Measurements from ENCODE around the gene DYDC1.
"Not testable (repeated sequence)": the region's sequence is repeated elsewhere in the genome, so short reads cannot be mapped to it uniquely, and the experiment has no call there.

Gene DYDC1

GRCh38 chr10:80315391-80315790 is 41.2 kb downstream of the DYDC1 start:
- Histone ChIP-seq H3K9me3 (ENCODE audit: control insufficient read depth in 1 of 2, low read length in 2 of 2) (no peaks in the 10 kb centered on the region), H3K36me3 (ENCODE audit: control insufficient read depth in 1 of 2, insufficient read depth in 2 of 2, low read length in 2 of 2) (no peaks in the 10 kb centered on the region), H3K27ac (ENCODE audit: low read length) (no peak overlapping the region), H3K4me3 (ENCODE audit: low read depth in 1 of 2, low read length in 2 of 2) (no peak overlapping the region), H3K4me1 (ENCODE audit: control insufficient read depth in 1 of 2, insufficient read depth in 2 of 2, low read length in 2 of 2) (no peaks in the 10 kb centered on the region), H3K27me3 (ENCODE audit: low read depth, low read length) (no peaks in the 10 kb centered on the region)

GRCh38 chr10:80313523-80313922 is 43.0 kb downstream of the DYDC1 start:
- Histone ChIP-seq H3K9me3 (ENCODE audit: control insufficient read depth in 1 of 2, low read length in 2 of 2) (no peaks in the 10 kb centered on the region), H3K4me1 (ENCODE audit: control insufficient read depth in 1 of 2, insufficient read depth in 2 of 2, low read length in 2 of 2) (no peaks in the 10 kb centered on the region), H3K4me3 (ENCODE audit: low read depth in 1 of 2, low read length in 2 of 2) (no peak overlapping the region), H3K36me3 (ENCODE audit: control insufficient read depth in 1 of 2, insufficient read depth in 2 of 2, low read length in 2 of 2) (no peaks in the 10 kb centered on the region), H3K27me3 (ENCODE audit: low read depth, low read length) (no peaks in the 10 kb centered on the region), H3K27ac (ENCODE audit: low read length) (no peak overlapping the region)

- H3K27ac ChIP-seq (ENCODE audit: low read length); H3K9me3 ChIP-seq (ENCODE audit: control insufficient read depth in 1 of 2, low read length in 2 of 2); H3K4me3 ChIP-seq (ENCODE audit: low read depth in 1 of 2, low read length in 2 of 2); H3K36me3 ChIP-seq (ENCODE audit: control insufficient read depth in 1 of 2, insufficient read depth in 2 of 2, low read length in 2 of 2); H3K27me3 ChIP-seq (ENCODE audit: low read depth, low read length); H3K4me1 ChIP-seq (ENCODE audit: control insufficient read depth in 1 of 2, insufficient read depth in 2 of 2, low read length in 2 of 2): not testable (repeated sequence)
These were observed 50.6 kb downstream of the DYDC1 start for GRCh38 chr10:80305989-80306388.

GRCh38 chr10:80296942-80297341 is 59.6 kb downstream of the DYDC1 start:
- Histone ChIP-seq H3K36me3 (ENCODE audit: control insufficient read depth in 1 of 2, insufficient read depth in 2 of 2, low read length in 2 of 2) (no peaks in the 10 kb centered on the region), H3K4me1 (ENCODE audit: control insufficient read depth in 1 of 2, insufficient read depth in 2 of 2, low read length in 2 of 2) (no peaks in the 10 kb centered on the region), H3K4me3 (ENCODE audit: low read depth in 1 of 2, low read length in 2 of 2) (no peak overlapping the region), H3K9me3 (ENCODE audit: control insufficient read depth in 1 of 2, low read length in 2 of 2) (peaks cover 0 to 19% of the 10 kb centered on the region in 2 donors), H3K27ac (ENCODE audit: low read length) (no peak overlapping the region), H3K27me3 (ENCODE audit: low read depth, low read length) (no peaks in the 10 kb centered on the region)

- H3K27me3 ChIP-seq (ENCODE audit: low read depth, low read length), result no peaks in the 10 kb centered on the region
- H3K27ac ChIP-seq (ENCODE audit: low read length), result no peak overlapping the region
- no peaks in the 10 kb centered on the region for H3K36me3 ChIP-seq (ENCODE audit: control insufficient read depth in 1 of 2, insufficient read depth in 2 of 2, low read length in 2 of 2)
- H3K4me1 ChIP-seq (ENCODE audit: control insufficient read depth in 1 of 2, insufficient read depth in 2 of 2, low read length in 2 of 2), result no peaks in the 10 kb centered on the region
- no peak overlapping the region for H3K4me3 ChIP-seq (ENCODE audit: low read depth in 1 of 2, low read length in 2 of 2)
- peaks cover 0 to 10% of the 10 kb centered on the region in 2 donors for H3K9me3 ChIP-seq (ENCODE audit: control insufficient read depth in 1 of 2, low read length in 2 of 2)
These were observed 63.8 kb downstream of the DYDC1 start for GRCh38 chr10:80292607-80293239.

- H3K27ac ChIP-seq (ENCODE audit: low read length), result no peak overlapping the region
- no peak overlapping the region for H3K4me3 ChIP-seq (ENCODE audit: low read depth in 1 of 2, low read length in 2 of 2)
- no peaks in the 10 kb centered on the region for H3K36me3 ChIP-seq (ENCODE audit: control insufficient read depth in 1 of 2, insufficient read depth in 2 of 2, low read length in 2 of 2)
- no peaks in the 10 kb centered on the region for H3K4me1 ChIP-seq (ENCODE audit: control insufficient read depth in 1 of 2, insufficient read depth in 2 of 2, low read length in 2 of 2)
- H3K27me3 ChIP-seq (ENCODE audit: low read depth, low read length), result no peaks in the 10 kb centered on the region
- no peaks in the 10 kb centered on the region for H3K9me3 ChIP-seq (ENCODE audit: control insufficient read depth in 1 of 2, low read length in 2 of 2)
These were observed 65.9 kb downstream of the DYDC1 start for GRCh38 chr10:80290474-80291220.

- no peak within 1 kb of the TSS for H3K4me3 ChIP-seq (ENCODE audit: low read depth in 1 of 2, low read length in 2 of 2)
- H3K9me3 ChIP-seq (ENCODE audit: control insufficient read depth in 1 of 2, low read length in 2 of 2), result no peaks in the 10 kb centered on the region
- H3K36me3 ChIP-seq (ENCODE audit: control insufficient read depth in 1 of 2, insufficient read depth in 2 of 2, low read length in 2 of 2), result no peaks in the 10 kb centered on the region
- no peaks in the 10 kb centered on the region for H3K27me3 ChIP-seq (ENCODE audit: low read depth, low read length)
- H3K27ac ChIP-seq (ENCODE audit: low read length), result no peak within 1 kb of the TSS
- no peaks in the 10 kb centered on the region for H3K4me1 ChIP-seq (ENCODE audit: control insufficient read depth in 1 of 2, insufficient read depth in 2 of 2, low read length in 2 of 2)
These were observed 66.9 kb downstream of the DYDC1 start, which contains the start of gene MAT1A for GRCh38 chr10:80289451-80290287. TSS of gene MAT1A (minus strand) at chr10:80289658. CDS start at chr10:80289423, 235 bp downstream.

- no peaks in the 10 kb centered on the region for H3K9me3 ChIP-seq (ENCODE audit: control insufficient read depth in 1 of 2, low read length in 2 of 2)
- H3K4me1 ChIP-seq (ENCODE audit: control insufficient read depth in 1 of 2, insufficient read depth in 2 of 2, low read length in 2 of 2), result no peaks in the 10 kb centered on the region
- H3K27me3 ChIP-seq (ENCODE audit: low read depth, low read length), result no peaks in the 10 kb centered on the region
- no peak overlapping the region for H3K27ac ChIP-seq (ENCODE audit: low read length)
- no peak overlapping the region for H3K4me3 ChIP-seq (ENCODE audit: low read depth in 1 of 2, low read length in 2 of 2)
- no peaks in the 10 kb centered on the region for H3K36me3 ChIP-seq (ENCODE audit: control insufficient read depth in 1 of 2, insufficient read depth in 2 of 2, low read length in 2 of 2)
These were observed 67.7 kb downstream of the DYDC1 start for GRCh38 chr10:80288849-80289248.
